Measurements from ENCODE around the gene NBDY.
A peak's percentile ranks its signal among the peaks of the same experiment; 100 is the strongest.
"Not testable (repeated sequence)": the region's sequence is repeated elsewhere in the genome, so short reads cannot be mapped to it uniquely, and the experiment has no call there.

NBDY gene

DNA sequence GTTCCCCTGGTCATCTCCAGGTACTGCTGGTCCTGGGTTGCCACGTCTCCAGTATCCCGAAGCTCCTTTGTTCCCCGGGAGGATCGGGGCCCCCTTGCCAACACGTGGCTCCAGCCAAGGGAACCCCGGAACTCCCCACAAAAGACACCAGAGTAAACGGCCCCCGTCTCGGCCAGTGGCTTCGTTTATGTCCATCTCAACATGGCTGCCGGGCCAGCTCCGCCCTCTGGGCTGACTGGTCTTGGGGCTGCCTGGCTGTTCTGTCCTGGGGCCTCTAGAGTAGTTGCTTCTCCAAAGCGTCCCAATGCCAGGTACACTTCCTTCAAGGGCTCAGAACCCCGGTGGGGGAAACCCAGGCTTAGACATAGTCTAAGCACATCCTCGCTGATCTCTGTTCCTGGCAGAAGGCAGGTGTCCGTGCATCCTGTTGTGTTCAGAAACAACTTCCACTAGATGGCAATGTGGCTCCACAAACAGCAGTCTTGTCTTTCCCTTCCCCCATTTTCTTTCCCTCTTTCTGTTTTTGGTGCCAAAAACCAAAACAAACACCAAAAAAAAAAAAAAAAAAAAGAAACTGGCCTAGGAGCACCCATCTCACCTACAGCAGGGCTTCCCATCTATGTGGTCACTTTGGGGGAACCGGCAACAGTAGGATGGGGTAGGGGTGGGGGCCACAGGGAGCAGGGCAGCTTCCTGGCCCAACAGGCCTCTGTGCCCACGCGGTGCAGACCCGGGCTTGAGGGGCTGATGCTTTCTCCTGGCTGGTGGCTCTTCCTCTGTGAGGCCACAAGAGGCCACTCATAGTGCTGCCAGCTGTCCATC lies 35.3 kb downstream of the NBDY start:
- DNase-seq (ENCODE audit: low spot score) = peak; percentile 78

- DNase-seq (ENCODE audit: low spot score) = peak; percentile 1
These were observed 36.1 kb downstream of the NBDY start for GRCh38 chrX:56764975-56765791.

DNA sequence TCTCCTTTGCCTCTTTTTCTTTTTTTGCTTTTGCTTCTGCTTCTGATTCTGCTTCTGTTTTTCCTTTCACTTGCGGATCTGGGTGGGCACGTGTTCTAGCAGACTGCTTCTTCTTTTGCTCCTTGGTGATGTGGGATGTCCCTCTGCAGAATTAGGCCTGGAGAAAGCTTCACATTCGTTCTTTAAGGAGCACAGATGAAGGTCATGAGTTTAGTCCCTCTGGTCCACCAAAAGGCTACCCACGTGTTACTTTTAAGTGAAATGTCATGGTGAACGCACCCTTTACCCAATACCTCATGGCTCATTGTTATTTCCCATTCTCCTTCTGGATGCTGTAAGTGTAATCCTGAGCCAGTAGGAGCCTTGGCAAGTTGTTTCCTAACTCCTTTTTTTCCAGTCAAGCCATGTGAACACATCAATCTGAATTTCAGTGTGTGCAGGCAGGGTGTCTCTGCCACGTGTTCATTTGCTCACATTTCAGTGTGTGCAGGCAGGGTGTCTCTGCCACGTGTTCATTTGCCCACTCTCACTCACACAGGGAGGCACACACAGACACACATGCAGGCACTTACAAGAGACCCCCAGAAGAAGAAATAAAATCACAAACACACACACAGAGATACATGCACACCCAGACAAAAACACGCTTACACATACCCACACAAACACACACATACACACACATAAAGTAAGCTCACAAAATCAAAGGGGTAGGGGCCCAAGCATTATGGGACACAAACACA lies 36.9 kb downstream of the NBDY start:
- peak; percentile 2 for DNase-seq (ENCODE audit: low spot score)

DNA sequence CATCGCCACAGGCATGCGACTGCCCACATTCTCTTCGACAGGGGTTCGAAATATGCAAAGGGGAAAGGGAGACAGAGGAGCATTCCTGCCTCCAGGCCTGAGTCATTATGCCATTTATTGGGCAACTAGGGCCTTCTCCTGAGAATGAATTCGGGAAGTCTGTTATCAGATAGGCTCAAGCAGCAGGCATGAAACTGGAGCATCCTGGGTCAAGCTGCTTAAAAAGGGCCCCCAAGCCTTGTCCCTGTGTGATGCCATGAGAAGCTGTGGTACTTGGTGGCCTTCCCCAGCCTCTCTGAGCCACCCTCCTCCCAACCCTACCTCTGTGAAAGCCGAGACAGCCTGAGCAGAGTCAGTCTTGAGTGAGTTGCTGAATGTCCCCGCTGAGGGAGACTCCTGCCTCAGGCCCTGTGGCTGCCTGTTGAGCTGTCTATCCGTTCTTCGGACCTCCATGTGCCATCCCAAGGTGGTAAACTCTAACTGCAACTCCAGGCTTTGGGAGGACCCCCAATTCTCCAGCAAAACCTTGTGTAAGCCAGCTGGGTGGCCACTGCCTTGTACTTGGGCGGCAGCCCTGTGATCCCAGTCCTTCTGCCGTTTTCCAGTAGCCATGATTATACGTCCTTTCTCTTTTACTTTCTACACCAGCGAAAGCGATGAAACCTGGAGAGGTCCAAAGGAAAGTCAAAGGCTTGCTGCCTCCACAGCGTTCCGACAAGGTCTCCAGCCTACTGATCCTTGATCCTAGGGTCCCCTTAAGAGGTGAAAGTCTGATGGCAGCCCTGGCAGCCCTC lies 37.7 kb downstream of the NBDY start:
- peak; percentile 66 for DNase-seq (ENCODE audit: low spot score)

DNA sequence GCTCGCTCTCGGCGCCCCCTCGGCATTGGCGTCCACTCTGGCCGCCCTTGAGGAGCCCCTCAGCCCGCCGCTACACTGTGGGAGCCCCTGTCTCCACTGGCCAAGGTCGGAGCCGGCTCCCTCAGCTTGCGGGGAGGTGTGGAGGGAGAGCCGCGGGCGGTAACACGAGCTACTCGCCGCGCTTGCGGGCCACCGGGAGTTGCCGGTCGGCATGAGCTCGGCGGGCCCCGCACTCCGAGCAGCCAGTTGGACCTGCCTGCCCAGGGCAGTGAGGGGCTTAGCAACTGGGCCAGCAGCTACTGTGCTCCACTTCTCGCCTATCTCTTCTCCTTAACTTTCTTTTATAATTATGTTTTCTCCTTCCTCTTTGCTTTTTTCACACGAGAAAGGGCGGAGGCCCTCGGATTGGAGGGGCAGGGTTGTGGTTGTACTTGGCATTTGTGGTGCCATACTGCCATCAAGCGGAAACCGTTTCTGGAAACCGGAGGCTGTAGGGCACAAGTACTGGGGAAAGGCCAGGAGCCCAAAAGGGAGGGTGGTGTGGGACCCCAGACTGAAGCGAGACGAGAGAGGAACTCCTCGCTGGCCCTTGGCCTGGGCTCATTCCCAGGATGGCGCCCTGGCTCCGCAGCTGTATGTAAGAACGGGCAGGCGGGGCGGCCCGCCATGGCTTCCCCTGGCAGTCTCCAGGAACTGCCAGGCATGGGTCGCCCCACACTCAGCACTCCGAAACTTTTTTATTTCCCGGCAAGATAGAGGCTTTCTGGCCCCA lies 38.5 kb downstream of the NBDY start:
- DNase-seq (ENCODE audit: low spot score) = peak; percentile 5

DNA sequence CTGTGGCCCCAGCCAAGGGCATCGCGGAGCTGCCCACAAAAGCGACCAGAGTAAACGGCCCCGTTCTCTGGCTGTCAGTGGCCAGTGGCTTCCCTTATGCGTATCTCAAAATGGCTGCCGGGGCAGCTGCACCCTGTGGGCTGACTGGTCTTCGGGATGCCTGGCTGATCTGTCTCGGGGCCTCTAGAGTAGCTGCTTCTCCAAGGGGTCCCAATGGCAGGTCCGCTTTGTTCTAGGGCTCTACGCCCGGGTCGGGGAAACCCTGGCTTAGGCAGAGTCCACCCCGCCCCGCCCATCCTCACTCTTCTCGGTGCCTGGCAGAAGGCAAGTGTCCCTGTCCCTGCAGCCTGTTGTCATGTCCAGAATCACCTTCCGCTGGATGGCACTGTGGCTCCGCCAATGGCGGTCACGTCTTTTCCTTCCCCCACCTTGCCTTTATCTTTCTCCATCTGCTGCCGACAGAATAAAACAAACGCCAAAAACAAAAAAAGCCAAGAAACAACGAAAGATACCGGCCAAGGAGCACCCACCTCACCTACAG lies 39.1 kb downstream of the NBDY start:
- DNase-seq (ENCODE audit: low spot score) = not testable (repeated sequence)

- DNase-seq (ENCODE audit: low spot score) = not testable (repeated sequence)
These were observed 43.9 kb downstream of the NBDY start for GRCh38 chrX:56772675-56773521.

- DNase-seq (ENCODE audit: low spot score) = not testable (repeated sequence)
These were observed 44.5 kb downstream of the NBDY start for GRCh38 chrX:56773522-56774060.

DNA sequence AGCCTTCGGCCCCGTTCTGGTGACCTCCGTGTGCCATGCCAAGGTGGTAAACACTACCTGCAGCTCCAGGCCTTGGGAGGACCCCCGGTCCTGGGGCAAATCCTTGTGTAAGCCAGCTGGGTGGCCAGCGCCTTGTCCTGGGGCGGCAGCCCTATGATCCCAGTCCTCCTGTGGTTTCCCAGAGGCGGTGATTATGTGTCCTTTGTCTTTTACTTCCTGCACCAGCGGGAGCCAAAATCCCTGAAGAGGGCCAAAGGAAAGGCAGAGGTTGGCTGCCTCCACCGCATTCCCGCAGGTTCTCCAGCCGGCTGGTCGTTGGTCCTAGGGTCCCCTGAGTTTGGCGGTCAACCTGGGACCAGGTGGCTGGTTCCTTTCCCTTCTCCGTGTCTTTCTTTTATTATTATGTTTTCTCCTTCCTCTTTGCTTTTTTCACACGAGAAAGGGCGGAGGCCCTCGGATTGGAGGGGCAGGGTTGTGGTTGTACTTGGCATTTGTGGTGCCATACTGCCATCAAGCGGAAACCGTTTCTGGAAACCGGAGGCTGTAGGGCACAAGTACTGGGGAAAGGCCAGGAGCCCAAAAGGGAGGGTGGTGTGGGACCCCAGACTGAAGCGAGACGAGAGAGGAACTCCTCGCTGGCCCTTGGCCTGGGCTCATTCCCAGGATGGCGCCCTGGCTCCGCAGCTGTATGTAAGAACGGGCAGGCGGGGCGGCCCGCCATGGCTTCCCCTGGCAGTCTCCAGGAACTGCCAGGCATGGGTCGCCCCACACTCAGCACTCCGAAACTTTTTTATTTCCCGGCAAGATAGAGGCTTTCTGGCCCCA lies 49.3 kb downstream of the NBDY start:
- not testable (repeated sequence) for DNase-seq (ENCODE audit: low spot score)

GRCh38 chrX:56778924-56779468 lies 50.0 kb downstream of the NBDY start:
- not testable (repeated sequence) for DNase-seq (ENCODE audit: low spot score)

GRCh38 chrX:56780681-56781649 lies 51.9 kb downstream of the NBDY start:
- not testable (repeated sequence) for DNase-seq (ENCODE audit: low spot score)

DNA sequence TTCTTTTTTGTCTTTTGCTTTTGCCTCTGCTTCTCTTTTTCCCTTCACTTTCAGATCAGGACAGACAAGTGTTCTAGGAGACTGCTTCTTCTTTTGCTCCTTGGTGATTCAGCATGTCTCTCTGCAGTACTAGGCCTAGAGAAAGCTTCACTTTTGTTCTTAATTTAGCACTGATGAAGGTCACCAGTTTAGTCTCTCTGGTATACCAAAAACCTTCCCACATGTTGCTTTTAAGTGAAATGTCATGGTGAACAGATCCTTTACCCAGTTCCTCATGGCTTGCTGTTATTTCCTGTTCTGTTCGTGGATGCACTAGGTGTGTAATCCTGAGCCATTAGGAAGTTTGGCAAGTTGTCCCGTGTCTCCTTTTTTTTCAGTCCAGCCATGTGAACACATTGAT lies 53.3 kb downstream of the NBDY start:
- DNase-seq (ENCODE audit: low spot score) = no peak

- DNase-seq (ENCODE audit: low spot score) = no peak
These were observed 53.9 kb downstream of the NBDY start for GRCh38 chrX:56782791-56783449.

DNA sequence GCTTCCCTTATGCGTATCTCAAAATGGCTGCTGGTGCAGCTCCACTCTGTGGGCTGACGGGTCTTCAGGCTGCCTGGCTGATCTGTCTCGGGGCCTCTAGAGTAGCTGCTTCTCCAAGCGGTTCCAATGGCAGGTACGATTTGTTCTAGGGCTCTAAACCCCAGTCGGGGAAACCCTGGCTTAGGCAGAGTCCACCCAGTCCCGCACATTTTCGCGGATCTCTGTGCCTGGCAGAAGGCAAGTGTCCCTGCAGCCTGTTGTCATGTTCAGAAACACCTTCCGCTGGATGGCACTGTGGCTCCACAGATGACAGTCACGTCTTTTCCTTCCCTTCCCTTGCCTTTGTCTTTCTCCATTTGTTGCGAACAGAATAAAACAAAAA lies 54.4 kb downstream of the NBDY start:
- peak; percentile 34 for DNase-seq (ENCODE audit: low spot score)

DNA sequence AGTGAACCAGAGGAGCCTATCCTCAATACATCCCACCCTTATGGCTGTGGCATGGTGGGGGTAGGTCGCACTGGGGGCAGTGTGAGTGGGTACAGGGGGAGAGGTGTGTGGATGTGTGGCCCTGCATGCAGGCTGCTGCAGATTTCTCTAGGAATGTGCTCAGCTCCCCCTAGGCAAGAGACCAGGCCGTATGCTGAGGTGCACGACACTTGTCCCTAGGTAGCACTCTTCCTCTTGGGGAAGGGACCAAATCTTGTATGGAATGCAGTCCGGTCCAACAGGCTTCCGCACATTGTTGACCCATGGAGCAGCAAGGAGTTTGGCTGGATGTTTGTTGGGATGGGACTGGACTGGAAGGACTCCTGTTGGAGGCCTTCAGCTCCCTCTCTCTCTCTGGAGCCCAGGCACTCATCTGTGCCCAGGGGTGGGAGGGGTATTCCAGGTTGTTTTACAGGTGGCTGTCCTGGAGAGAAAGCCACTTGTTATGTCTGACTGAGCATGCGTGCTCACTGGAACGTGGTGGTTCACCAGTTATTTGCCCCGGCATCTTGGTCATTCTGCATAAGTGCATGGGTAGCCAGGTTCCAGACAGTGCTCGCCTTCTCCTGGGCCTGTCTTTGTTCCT lies 55.1 kb downstream of the NBDY start:
- no peak for DNase-seq (ENCODE audit: low spot score)

GRCh38 chrX:56784666-56785065 lies 55.6 kb downstream of the NBDY start:
- DNase-seq (ENCODE audit: low spot score) = no peak

All from AG08396 (cell line).